NCI-H146 treated with DMSO at 0.1 percent for 48 hours (cell line): ENCODE data around the gene SLC38A1.
"Not testable (repeated sequence)": the region's sequence is repeated elsewhere in the genome, so short reads cannot be mapped to it uniquely, and the experiment has no call there.

ENCODE experiments used
- DNase-seq: peaks from one replicate; lab custom pipeline; 2025; ENCODE audit not compliant: unreplicated experiment; lab: John Stamatoyannopoulos, UW

SLC38A1 gene

GRCh38 chr12:46209170-46209569 is 59.7 kb downstream of the SLC38A1 start:
- DNase-seq: no peak

- no peak for DNase-seq
Observed at GRCh38 chr12:46208370-46208769, 60.5 kb downstream of the SLC38A1 start.

GRCh38 chr12:46207644-46208043 is 61.2 kb downstream of the SLC38A1 start:
- no peak for DNase-seq

- no peak for DNase-seq
Observed at GRCh38 chr12:46206471-46206870, 62.4 kb downstream of the SLC38A1 start.

GRCh38 chr12:46205294-46205693 is 63.5 kb downstream of the SLC38A1 start:
- DNase-seq: no peak

GRCh38 chr12:46201284-46201789 is 67.5 kb downstream of the SLC38A1 start:
- no peak for DNase-seq

- DNase-seq: no peak
Observed at GRCh38 chr12:46200551-46200950, 68.3 kb downstream of the SLC38A1 start.

GRCh38 chr12:46198913-46199312 is 69.9 kb downstream of the SLC38A1 start:
- no peak for DNase-seq

GRCh38 chr12:46197883-46198282 is 71.0 kb downstream of the SLC38A1 start:
- no peak for DNase-seq

- not testable (repeated sequence) for DNase-seq
Observed at GRCh38 chr12:46190533-46190932, 78.3 kb downstream of the SLC38A1 start.

- no peak for DNase-seq
Observed at GRCh38 chr12:46188170-46188569, 80.7 kb downstream of the SLC38A1 start.

- DNase-seq: no peak
Observed at GRCh38 chr12:46187023-46187422, 81.8 kb downstream of the SLC38A1 start.

GRCh38 chr12:46186088-46186487 is 82.8 kb downstream of the SLC38A1 start:
- DNase-seq: no peak

- DNase-seq: no peak
Observed at GRCh38 chr12:46185686-46186085, 83.2 kb downstream of the SLC38A1 start.

GRCh38 chr12:46184798-46185595 is 83.8 kb downstream of the SLC38A1 start:
- DNase-seq: no peak

GRCh38 chr12:46183112-46183511 is 85.7 kb downstream of the SLC38A1 start:
- no peak for DNase-seq

- DNase-seq: no peak
Observed at GRCh38 chr12:46181465-46181864, 87.4 kb downstream of the SLC38A1 start.

- no peak for DNase-seq
Observed at GRCh38 chr12:46179693-46180452, 89.0 kb downstream of the SLC38A1 start.

GRCh38 chr12:46177837-46178608 is 90.8 kb downstream of the SLC38A1 start:
- no peak for DNase-seq

- DNase-seq: no peak
Observed at GRCh38 chr12:46177025-46177424, 91.8 kb downstream of the SLC38A1 start.

- DNase-seq: no peak
Observed at GRCh38 chr12:46174919-46175318, 93.9 kb downstream of the SLC38A1 start.
